T follicular helper cell (primary cell): ENCODE measurements around the gene F11R.
"Not testable (repeated sequence)": the region's sequence is repeated elsewhere in the genome, so short reads cannot be mapped to it uniquely, and the experiment has no call there.

ENCODE experiments used
- DNase-seq: peaks from one replicate; pipeline ENCODE4 v3.0.0-alpha.2; 2020; ENCODE audit warnings: low read depth

F11R gene

GRCh38 chr1:161013131-161013487, 7.8 kb downstream of the F11R start:
- DNase-seq, result no peak

GRCh38 chr1:161012420-161012819, 8.5 kb downstream of the F11R start:
- no peak for DNase-seq

GRCh38 chr1:161009602-161010211, 11.2 kb downstream of the F11R start:
- no peak for DNase-seq

GRCh38 chr1:161008869-161009510, 12.0 kb downstream of the F11R start:
- DNase-seq, result no peak

GRCh38 chr1:161007369-161007768, 13.6 kb downstream of the F11R start:
- no peak for DNase-seq

GRCh38 chr1:161006563-161006962, 14.4 kb downstream of the F11R start:
- no peak for DNase-seq

- no peak for DNase-seq
These were observed 19.4 kb downstream of the F11R start for GRCh38 chr1:161001525-161001924.

- no peak for DNase-seq
These were observed 20.0 kb downstream of the F11R start for GRCh38 chr1:161000736-161001480.

- DNase-seq, result no peak
These were observed 21.6 kb downstream of the F11R start for GRCh38 chr1:160999376-160999775.

GRCh38 chr1:160997323-160998038, 23.5 kb downstream of the F11R start:
- peak; percentile 26 for DNase-seq

GRCh38 chr1:160996178-160996577, 24.8 kb downstream of the F11R start:
- DNase-seq, result no peak

GRCh38 chr1:160993544-160994193, 27.3 kb downstream of the F11R start:
- DNase-seq, result no peak

- not testable (repeated sequence) for DNase-seq
These were observed 28.9 kb downstream of the F11R start for GRCh38 chr1:160992036-160992435.

- DNase-seq, result no peak
These were observed 33.4 kb downstream of the F11R start for GRCh38 chr1:160987359-160988050.

- no peak for DNase-seq
These were observed 35.2 kb downstream of the F11R start for GRCh38 chr1:160985723-160986122.

- no peak for DNase-seq
These were observed 39.2 kb downstream of the F11R start for GRCh38 chr1:160981584-160982411.

- no peak for DNase-seq
These were observed 41.7 kb downstream of the F11R start for GRCh38 chr1:160979286-160979685.

- DNase-seq, result no peak
These were observed 42.4 kb downstream of the F11R start for GRCh38 chr1:160978510-160978927.

- no peak for DNase-seq
These were observed 45.9 kb downstream of the F11R start for GRCh38 chr1:160975026-160975425.

GRCh38 chr1:160973491-160973890, 47.5 kb downstream of the F11R start:
- DNase-seq, result no peak

- no peak for DNase-seq
These were observed 48.0 kb downstream of the F11R start for GRCh38 chr1:160972939-160973338.
